ENCODE results near the gene ADK.
A peak's percentile ranks its signal among the peaks of the same experiment; 100 is the strongest.

Gene ADK

GRCh38 chr10:74227697-74228424, 76.8 kb downstream of the ADK start:
- no peak overlapping the region for H3K27ac ChIP-seq

GRCh38 chr10:74231375-74231774, 80.4 kb downstream of the ADK start:
- no peak for TF ChIP-seq ZFX (IDR thresholded peaks at IDR 0.05)
- TF ChIP-seq, protein P1, sequence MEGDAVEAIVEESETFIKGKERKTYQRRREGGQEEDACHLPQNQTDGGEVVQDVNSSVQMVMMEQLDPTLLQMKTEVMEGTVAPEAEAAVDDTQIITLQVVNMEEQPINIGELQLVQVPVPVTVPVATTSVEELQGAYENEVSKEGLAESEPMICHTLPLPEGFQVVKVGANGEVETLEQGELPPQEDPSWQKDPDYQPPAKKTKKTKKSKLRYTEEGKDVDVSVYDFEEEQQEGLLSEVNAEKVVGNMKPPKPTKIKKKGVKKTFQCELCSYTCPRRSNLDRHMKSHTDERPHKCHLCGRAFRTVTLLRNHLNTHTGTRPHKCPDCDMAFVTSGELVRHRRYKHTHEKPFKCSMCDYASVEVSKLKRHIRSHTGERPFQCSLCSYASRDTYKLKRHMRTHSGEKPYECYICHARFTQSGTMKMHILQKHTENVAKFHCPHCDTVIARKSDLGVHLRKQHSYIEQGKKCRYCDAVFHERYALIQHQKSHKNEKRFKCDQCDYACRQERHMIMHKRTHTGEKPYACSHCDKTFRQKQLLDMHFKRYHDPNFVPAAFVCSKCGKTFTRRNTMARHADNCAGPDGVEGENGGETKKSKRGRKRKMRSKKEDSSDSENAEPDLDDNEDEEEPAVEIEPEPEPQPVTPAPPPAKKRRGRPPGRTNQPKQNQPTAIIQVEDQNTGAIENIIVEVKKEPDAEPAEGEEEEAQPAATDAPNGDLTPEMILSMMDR (conservative IDR thresholded peaks at IDR 0.05), result no peak

More at GRCh38 chr10:74227697-74228424, 76.8 kb downstream of the ADK start:
- TF ChIP-seq, protein P1 (conservative IDR thresholded peaks at IDR 0.05), result no peak
- no peak for TF ChIP-seq ZFX (IDR thresholded peaks at IDR 0.05)

DNA sequence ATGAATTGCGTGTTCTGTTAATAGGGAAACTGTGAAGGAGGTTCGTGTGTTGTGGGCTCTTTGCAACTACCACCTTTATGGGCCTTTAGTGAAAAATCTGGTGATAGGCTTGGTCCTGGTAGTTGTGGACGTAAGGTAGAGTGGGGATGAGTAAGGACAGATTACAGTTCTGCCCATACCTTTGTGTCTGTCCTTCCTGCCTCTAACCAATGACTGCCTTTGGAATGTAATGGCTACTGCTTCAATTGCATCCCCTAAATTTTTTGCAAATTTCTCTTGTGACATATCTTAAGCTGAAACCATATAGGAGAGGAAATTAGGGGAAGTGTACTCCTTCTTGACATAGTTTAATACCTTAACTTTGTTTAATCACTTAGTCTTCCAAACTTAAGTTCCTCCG, 82.3 kb downstream of the ADK start:
- TF ChIP-seq, protein P1 (conservative IDR thresholded peaks at IDR 0.05), result no peak
- TF ChIP-seq ZFX (IDR thresholded peaks at IDR 0.05), result no peak
- H3K27ac ChIP-seq, result no peak overlapping the region

More at GRCh38 chr10:74231375-74231774, 80.4 kb downstream of the ADK start:
- H3K27ac ChIP-seq, result no peak overlapping the region

DNA sequence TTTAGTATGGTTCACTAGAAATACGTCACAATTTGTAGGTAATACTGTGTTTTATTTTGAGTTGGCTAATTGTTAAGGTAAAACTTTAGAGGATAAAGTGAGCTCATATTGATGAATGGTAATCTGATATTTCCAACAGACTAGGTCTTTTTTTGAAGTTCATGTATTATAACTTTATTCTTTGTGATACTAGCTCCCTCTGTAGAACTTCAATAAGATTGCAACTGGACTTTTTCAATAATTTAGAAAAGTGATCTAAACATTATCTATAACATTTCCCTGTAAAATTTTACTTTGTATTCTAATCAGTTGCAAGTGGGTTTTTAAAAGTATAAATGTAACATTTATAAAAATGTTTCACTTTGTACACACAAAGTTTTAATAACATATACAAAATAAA, 83.5 kb downstream of the ADK start:
- no peak overlapping the region for H3K27ac ChIP-seq
- TF ChIP-seq, protein P1 (conservative IDR thresholded peaks at IDR 0.05), result peak; percentile 63
- TF ChIP-seq ZFX (IDR thresholded peaks at IDR 0.05), result no peak

DNA sequence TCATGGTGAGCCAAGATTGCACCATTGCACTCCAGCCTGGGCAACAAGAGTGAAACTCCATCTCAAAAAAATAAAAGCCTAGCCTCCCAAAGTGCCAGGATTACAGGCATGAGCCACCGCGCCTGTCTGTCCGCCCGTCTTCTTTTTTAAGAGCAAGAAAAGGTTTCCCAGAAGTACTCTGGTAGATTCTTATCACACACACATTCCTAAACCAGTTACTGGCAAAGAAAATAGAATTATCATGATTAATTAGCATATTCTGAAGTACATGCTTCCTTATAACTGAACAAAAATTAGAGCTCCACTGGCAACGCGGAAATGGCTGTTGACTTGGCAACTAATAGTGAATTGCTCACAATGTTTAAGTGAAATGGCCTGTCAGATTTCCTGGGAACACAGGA, 87.0 kb downstream of the ADK start:
- TF ChIP-seq, protein P1 (conservative IDR thresholded peaks at IDR 0.05), result no peak
- TF ChIP-seq ZFX (IDR thresholded peaks at IDR 0.05), result no peak
- H3K27ac ChIP-seq, result peak overlapping the region; percentile 18

DNA sequence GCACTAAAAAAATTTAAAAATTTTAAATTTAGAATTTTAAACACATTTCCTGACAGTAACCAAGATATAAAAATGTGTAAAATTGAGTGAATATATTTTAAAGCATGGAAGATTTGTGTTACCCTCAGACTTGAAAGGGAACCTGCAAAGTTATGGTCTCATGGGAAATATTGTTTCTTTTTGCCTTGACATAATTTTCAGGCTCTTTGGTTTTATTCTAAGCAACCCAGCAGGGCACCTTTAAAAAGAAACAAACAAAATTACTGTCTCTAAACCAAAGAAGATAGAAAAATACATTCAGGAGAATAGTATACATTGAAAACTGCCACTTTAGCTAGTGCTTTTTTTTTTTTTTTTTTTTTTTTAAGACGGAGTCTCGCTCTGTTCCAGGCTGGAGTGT, 87.5 kb downstream of the ADK start:
- H3K27ac ChIP-seq, result no peak overlapping the region
- TF ChIP-seq, protein P1 (conservative IDR thresholded peaks at IDR 0.05), result no peak
- no peak for TF ChIP-seq ZFX (IDR thresholded peaks at IDR 0.05)

GRCh38 chr10:74243067-74243466, 92.0 kb downstream of the ADK start:
- no peak overlapping the region for H3K27ac ChIP-seq
- no peak for TF ChIP-seq ZFX (IDR thresholded peaks at IDR 0.05)
- TF ChIP-seq, protein P1 (conservative IDR thresholded peaks at IDR 0.05), result no peak
